Loucy (cell line): ENCODE results near the gene FAM168A.

Experiments used
- CTCF ChIP-seq: fragments of 200-600 bp; sonication (generic); conservative IDR thresholded peaks from 2 replicates; pipeline ENCODE4 v1.5.1; 2014; ENCODE audit warnings: mild to moderate bottlenecking, antibody characterized with exemption, low read length
- EZH2phosphoT487 ChIP-seq: fragments of 200-600 bp; IDR thresholded peaks from 2 replicates; pipeline ENCODE4 v1.6.1; 2018; ENCODE audit warnings: antibody characterized with exemption, mild to moderate bottlenecking, moderate library complexity, borderline replicate concordance

DNA sequence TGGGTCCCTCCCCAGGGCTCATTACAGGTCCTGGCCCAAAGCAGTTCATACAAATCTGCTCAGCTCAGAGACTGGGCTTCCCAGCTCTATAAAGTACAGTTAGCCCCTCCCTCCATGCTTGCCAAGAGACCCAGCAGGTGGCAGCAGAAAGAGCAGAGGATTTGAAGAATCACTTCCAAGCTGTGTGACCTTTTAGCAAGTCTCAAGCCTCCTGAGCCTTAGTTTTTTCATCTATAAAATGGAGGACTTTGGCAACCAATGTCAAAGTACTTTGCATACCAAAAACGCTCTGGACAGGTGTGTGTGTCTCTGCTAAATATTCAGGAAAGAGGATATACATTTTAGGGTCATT lies 195.1 kb downstream of the FAM168A start:
- TF ChIP-seq CTCF (peak; percentile 61), EZH2phosphoT487 (no peak)
